Heart left ventricle (tissue), 16 donors: ENCODE results near the gene PPM1L. TPM values are rescaled to one million over a fixed set of nuclear protein-coding genes. Genes with fewer than 3 reads are reported as not detected.

Experiments
- ATAC-seq, 4 donors: fragments of 200-7000 bp; cut with Tn5 transposase; one replicate each; pipeline ENCODE4 v1.9.1; 2020 to 2022; ENCODE audit warnings: moderate library complexity in 4 of 4, mild to moderate bottlenecking in 3 of 4, moderate number of reproducible peaks in 1 of 4
- DNase-seq, 5 donors: peaks; one replicate each; pipeline ENCODE4 v3.0.0-alpha.2; 2020
- H3K27ac ChIP-seq, 12 donors: fragments of 200-600 bp; sonication (generic) in 4 of 12; one replicate each; pipeline versions ENCODE4 v1.5.0 to v1.8.0; 2016 to 2022; ENCODE audit warnings: mild to moderate bottlenecking in 2 of 12
- H3K27me3 ChIP-seq, 9 donors: fragments of 200-600 bp; sonication (generic) in 2 of 9; one replicate each; pipeline versions ENCODE4 v1.5.1 to v1.8.0; 2016 to 2022; ENCODE audit warnings: mild to moderate bottlenecking in 3 of 9
- H3K36me3 ChIP-seq, 9 donors: fragments of 200-600 bp; sonication (generic) in 2 of 9; one replicate each; pipeline versions ENCODE4 v1.5.0 to v1.8.0; 2018 to 2022; ENCODE audit warnings: mild to moderate bottlenecking in 2 of 9
- H3K4me1 ChIP-seq, 12 donors: fragments of 200-600 bp; sonication (generic) in 4 of 12; one replicate each; pipeline versions ENCODE4 v1.5.0 to v1.8.0; 2016 to 2022; ENCODE audit warnings: mild to moderate bottlenecking in 3 of 12
- H3K4me3 ChIP-seq, 12 donors: fragments of 200-600 bp; sonication (generic) in 4 of 12; one replicate each; pipeline versions ENCODE4 v1.5.0 to v1.8.0; 2017 to 2022; ENCODE audit warnings: mild to moderate bottlenecking in 9 of 12, moderate library complexity in 4 of 12
- H3K9me3 ChIP-seq, 12 donors: fragments of 200-600 bp; sonication (generic) in 4 of 12; one replicate each; pipeline versions ENCODE4 v1.5.0 to v1.8.0; 2016 to 2022; ENCODE audit warnings: mild to moderate bottlenecking in 1 of 12
- CTCF ChIP-seq, 12 donors: fragments of 200-600 bp; sonication (generic) in 4 of 12; IDR thresholded peaks; one replicate each; pipeline versions ENCODE4 v1.5.0 to v1.8.0; 2018 to 2022; ENCODE audit warnings: antibody characterized with exemption in 12 of 12, mild to moderate bottlenecking in 5 of 12
- POLR2A ChIP-seq, 2 donors: fragments of 450-650 bp; IDR thresholded peaks; one replicate each; pipeline ENCODE4 v1.6.1; 2017; ENCODE audit warnings: antibody characterized with exemption in 2 of 2, mild to moderate bottlenecking in 2 of 2, moderate library complexity in 2 of 2
- WGBS, 4 donors: extraction: QIAGEN DNeasy Blood & Tissue Kit in 2 of 4; methylation state at CpG; one replicate each; pipeline versions ENCODE4 v1.1.5 to v1.1.7; 2013 to 2018; 5-methylcytosine and 5-hydroxymethylcytosine counted together
- intact Hi-C, 10 donors: fragments of 100-400 bp; cut with DNase I; formaldehyde crosslinking; loops; one replicate each; pipeline versions ENCODE4 v1.11.1 to v1.14.2; 2022
- polyA plus RNA-seq, 2 donors: library from polyadenylated mRNA; stranded (reverse); fragments of 200-250 nt; gene quantifications; one replicate each; pipeline ENCODE4 v1.2.3, GENCODE V29; 2013
- total RNA-seq, 9 donors: library from RNA; depleted of rRNA in 2 of 9; stranded (reverse); fragments of >200 nt in 2 of 9; fragmentation: NEBNext Ultra II Directional in 3 of 9; extraction: Animal tissue kit (Norgen Biotek cat#: 25700) in 3 of 9; gene quantifications; one replicate each; pipeline versions ENCODE4 v1.1.0 to v1.2.4, GENCODE V29; 2016 to 2023
- donor health status: ischemic (EF 13 %, LVEDD 7.1; RV severe dilation, severe dysfunction).
- donor health status: healthy with polysubstance abuse.
- donor health status: DM: no; HTN: yes; CAD: no.
- donor health status: DM: no; HTN: no; CAD: no.
- donor health status: ischemic (EF 25% LVEDD 6.9; RV normal size, moderate dysfunction).
- donor health status: ischemic (EF 25% LVEDD 5.7; RV mildly dilated, moderate dysfunction).
- donor health status: healthy.
- donor health status: DM: yes; HTN: yes; CAD: no.
- donor health status: ischemic (EF 35%, LVEDD 5.7; RV mildly dilated, moderate dysfunction).
- donor health status: nonischemic (EF 11% LVEDD 7.7; RV severe dilation, severe dysfunction).
- donor health status: DM: yes; HTN: yes; CAD: no.
- donor health status: PGD.
- donor health status: ischemic (EF 29% LVEDD 5.4; RV normal size, mild dysfunction).
- donor health status: nonischemic (EF 23%, LVEDD 6.1; RV moderate dilation, normal function).

PPM1L gene
- total and polyA plus RNA-seq, 11 donors, result 6.2 to 89.6 (median 41.7) TPM

GRCh38 chr3:160869825-160870224 is 113.8 kb downstream of the PPM1L start:
- ATAC-seq, result peak; percentile 82 to 93 (median 88)
- Histone ChIP-seq H3K27me3 (no peaks in the 10 kb centered on the region), H3K36me3 (no peaks in the 10 kb centered on the region), H3K9me3 (no peaks in the 10 kb centered on the region), H3K4me1 (peaks cover 0 to 21% (median 5%) of the 10 kb centered on the region in 12 donors), H3K4me3 (peak overlapping the region in 10 of 12 donors; percentile 2 to 52 (median 37)), H3K27ac (peak overlapping the region in 11 of 12 donors; percentile 11 to 77 (median 66))
- 38 to 53% (median 43%) methylated on average over 2 of the region's 2 CpGs for WGBS, 4 donors
- peak in 4 of 5 donors; percentile 15 to 46 (median 33) for DNase-seq
- intact Hi-C loops, result loop anchor here in 1 of 10 donors (2.0 kb wide), 1 partner anchor 115 kb away; no protein-coding TSS in a partner anchor
- TF ChIP-seq POLR2A (IDR thresholded peaks at IDR 0.05) (no peak), CTCF (IDR thresholded peaks at IDR 0.05) (no peak)

- no peak for TF ChIP-seq POLR2A (IDR thresholded peaks at IDR 0.05)
- Histone ChIP-seq H3K4me1 (peaks cover 0 to 24% (median 8%) of the 10 kb centered on the region in 12 donors), H3K27me3 (no peaks in the 10 kb centered on the region), H3K27ac (peak overlapping the region in 11 of 12 donors; percentile 15 to 77 (median 66)), H3K36me3 (no peaks in the 10 kb centered on the region), H3K9me3 (no peaks in the 10 kb centered on the region), H3K4me3 (peak overlapping the region in 10 of 12 donors; percentile 2 to 52 (median 37))
- ATAC-seq, result peak; percentile 63 to 88 (median 82)
- 38 to 42% (median 40%) methylated on average over 4 of the region's 4 CpGs for WGBS, 4 donors
- intact Hi-C loops, result loop anchor here in 1 of 10 donors (2.0 kb wide), 1 partner anchor 116 kb away; no protein-coding TSS in a partner anchor
- no peak for DNase-seq
These were observed 114.3 kb downstream of the PPM1L start for GRCh38 chr3:160870327-160870726.

GRCh38 chr3:160874736-160875135 is 118.7 kb downstream of the PPM1L start:
- Histone ChIP-seq H3K36me3 (no peaks in the 10 kb centered on the region), H3K4me1 (peaks cover 0 to 33% (median 12%) of the 10 kb centered on the region in 12 donors), H3K27ac (no peak overlapping the region), H3K9me3 (peaks cover 0 to 7% (median 0%) of the 10 kb centered on the region in 12 donors), H3K4me3 (no peak overlapping the region), H3K27me3 (no peaks in the 10 kb centered on the region)
- ATAC-seq, result no peak
- TF ChIP-seq CTCF (IDR thresholded peaks at IDR 0.05), result no peak
- no peak for TF ChIP-seq POLR2A (IDR thresholded peaks at IDR 0.05)
- intact Hi-C loops, result no loop called here
- no peak for DNase-seq

- peak in 3 of 4 donors; percentile 43 to 53 (median 44) for ATAC-seq
- H3K9me3 ChIP-seq, result peaks cover 0 to 7% (median 0%) of the 10 kb centered on the region in 12 donors
- no peaks in the 10 kb centered on the region for H3K27me3 ChIP-seq
- no peak overlapping the region for H3K4me3 ChIP-seq
- peaks cover 0 to 28% (median 5%) of the 10 kb centered on the region in 12 donors for H3K4me1 ChIP-seq
- no peaks in the 10 kb centered on the region for H3K36me3 ChIP-seq
- WGBS, 4 donors, result 28 to 37% (median 32%) methylated on average over 2 of the region's 2 CpGs
- DNase-seq, result no peak
- peak overlapping the region in 1 of 12 donors; percentile 15 for H3K27ac ChIP-seq
- intact Hi-C loops, result no loop called here
- TF ChIP-seq CTCF (IDR thresholded peaks at IDR 0.05) (no peak), POLR2A (IDR thresholded peaks at IDR 0.05) (no peak)
These were observed 120.6 kb downstream of the PPM1L start for GRCh38 chr3:160876643-160877042.

GRCh38 chr3:160879859-160880258 is 123.8 kb downstream of the PPM1L start:
- intact Hi-C loops, result no loop called here
- peaks cover 0 to 7% (median 0%) of the 10 kb centered on the region in 12 donors for H3K9me3 ChIP-seq
- DNase-seq (no peak), ATAC-seq (no peak)
- H3K4me3 ChIP-seq, result no peak overlapping the region
- no peaks in the 10 kb centered on the region for H3K27me3 ChIP-seq
- WGBS, 4 donors, result 56 to 75% (median 65%) methylated on average over 1 of the region's 1 CpG
- no peak for TF ChIP-seq POLR2A (IDR thresholded peaks at IDR 0.05)
- no peak for TF ChIP-seq CTCF (IDR thresholded peaks at IDR 0.05)
- H3K4me1 ChIP-seq, result peaks cover 0 to 31% (median 5%) of the 10 kb centered on the region in 12 donors
- H3K36me3 ChIP-seq, result no peaks in the 10 kb centered on the region
- H3K27ac ChIP-seq, result no peak overlapping the region
